ENCODE results near the gene PHTF1. TPM values are rescaled to one million over a fixed set of nuclear protein-coding genes. Genes with fewer than 3 reads are reported as not detected.
"Not testable (repeated sequence)": the region's sequence is repeated elsewhere in the genome, so short reads cannot be mapped to it uniquely, and the experiment has no call there.

The PHTF1 gene
- total RNA-seq, 1 donor from 2014 or later, result 29.4 TPM

GRCh38 chr1:113779542-113779941 is 20.3 kb upstream of the PHTF1 start:
- no peak for DNase-seq (ENCODE audit: low spot score)

DNA sequence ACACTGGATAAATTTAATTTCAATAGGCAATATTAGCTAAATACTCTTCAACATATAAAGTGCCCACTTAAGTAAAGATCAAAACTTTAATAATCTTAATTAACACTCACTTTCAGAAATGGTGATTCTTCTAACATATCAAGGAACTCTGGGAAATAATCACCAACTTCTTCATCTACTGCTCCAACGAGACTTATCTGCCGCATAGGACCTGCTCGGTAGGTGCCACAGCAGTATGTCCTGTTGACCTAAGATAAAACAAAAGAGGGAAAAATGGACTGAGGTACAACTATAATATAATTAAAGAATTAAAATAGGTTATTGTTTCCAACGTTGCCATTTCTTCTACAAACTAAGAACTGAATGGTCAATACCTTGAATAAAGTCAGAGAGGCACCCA is 18.3 kb upstream of the PHTF1 start:
- no peak for DNase-seq (ENCODE audit: low spot score)

DNA sequence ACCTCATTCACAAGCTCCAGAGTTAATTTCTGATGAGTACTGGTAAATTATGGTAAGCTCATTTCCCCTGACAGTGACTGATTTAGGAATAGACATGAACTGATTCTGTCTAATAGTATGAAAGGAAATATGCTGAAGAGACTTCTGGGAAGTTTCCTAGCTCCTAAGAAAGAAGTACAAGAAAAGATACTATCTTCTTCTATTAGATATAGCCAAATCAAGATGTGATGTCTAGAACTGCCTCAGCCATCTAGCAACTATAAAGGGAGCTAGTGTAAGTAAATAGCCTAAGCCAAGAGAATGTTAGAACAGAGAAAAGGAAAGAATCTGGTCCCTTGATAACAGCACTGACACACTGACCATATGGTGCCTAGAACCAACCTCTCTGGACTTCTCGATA is 10.7 kb upstream of the PHTF1 start:
- no peak for DNase-seq (ENCODE audit: low spot score)

GRCh38 chr1:113769601-113769970 is 10.3 kb upstream of the PHTF1 start:
- DNase-seq (ENCODE audit: low spot score), result no peak

DNA sequence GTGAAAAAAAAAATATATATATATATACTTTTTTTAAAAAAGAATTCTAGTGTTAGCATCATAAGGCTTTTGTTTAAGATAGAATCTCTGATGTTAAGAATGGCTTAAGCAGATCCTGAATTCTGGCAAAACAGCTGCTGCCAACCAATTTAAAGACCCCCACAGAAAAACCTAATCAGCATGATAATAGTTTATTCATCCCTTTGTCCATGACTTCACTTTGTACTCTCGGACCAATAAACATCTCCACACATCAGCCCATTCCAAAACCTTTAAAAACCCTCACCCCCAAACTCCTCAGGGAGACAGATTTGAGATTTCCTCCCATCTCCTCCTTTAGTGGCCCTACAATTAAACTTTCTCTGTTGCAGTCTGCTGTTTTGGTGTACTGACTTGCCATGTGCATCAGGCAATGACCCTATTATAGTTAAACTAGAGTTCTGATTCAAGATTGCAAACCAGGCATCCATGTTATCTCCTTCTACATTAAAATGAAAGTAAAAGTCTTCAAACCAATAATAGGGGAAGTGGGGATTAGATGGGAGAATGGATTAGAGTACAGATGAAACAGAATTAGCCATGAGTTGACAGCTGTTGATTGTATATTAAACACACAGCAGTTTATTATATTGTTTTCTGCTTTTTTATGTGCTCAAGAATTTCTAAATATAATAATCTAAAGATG is 9.8 kb upstream of the PHTF1 start:
- DNase-seq (ENCODE audit: low spot score), result no peak

DNA sequence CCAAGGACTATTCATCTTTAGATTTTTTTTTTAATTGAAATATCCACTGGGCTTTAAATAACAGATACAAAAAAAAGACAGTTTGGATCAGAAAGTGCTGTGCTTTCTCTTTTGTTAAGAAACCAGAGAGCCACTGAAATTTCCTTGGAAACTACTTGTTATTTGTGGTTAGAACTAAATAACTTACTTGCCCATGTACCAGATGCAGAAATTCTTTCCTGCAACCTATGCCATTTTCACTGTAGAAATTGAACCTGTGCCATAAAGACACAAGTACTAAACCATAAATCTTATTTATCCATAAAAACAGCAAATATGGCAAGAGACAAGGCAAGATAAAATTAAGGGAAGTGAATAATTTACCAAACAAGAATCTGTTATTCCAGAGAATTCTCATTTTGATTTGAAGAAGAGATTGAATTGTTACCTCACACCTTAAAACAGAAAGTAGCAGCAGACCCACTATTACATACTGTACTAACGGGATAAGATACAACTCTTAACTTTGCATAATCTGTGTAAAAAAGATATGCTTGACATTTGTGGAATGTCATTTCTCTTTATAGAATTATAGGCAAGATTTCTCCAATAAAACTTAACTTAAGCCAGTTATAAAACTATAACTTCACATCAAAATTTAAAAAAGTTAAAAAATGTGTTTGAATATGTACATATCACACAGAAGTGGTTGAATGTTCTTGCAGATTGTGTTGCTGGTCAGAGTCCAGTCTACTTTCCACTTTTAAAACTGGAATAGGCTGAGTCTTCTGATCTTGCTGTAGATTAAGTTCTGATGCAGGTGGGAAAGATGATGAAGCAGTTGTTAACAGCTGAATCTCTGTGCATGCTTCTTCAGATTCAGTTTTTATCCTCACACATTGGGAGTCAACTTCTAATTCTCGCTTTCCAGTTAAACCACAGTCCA is 6.3 kb upstream of the PHTF1 start:
- DNase-seq (ENCODE audit: low spot score), result no peak

DNA sequence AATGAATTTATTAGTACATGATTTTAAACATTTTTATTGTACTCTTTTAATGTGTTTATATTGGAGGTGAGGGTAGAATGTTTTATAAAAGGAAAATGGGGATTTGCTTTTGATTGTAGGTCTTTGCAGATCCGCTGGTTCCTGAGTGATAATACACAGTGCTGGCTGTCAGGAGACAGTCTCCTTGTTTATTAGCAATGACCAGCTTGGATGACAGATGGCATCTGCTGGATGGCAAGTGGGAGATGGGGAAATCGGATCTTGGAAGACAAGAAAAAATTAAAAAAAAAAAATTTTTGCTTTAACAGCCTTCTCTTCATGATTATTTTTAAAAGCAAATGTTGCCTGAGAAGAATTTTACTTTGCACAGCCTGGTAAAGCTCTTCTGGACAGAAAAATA is 4.4 kb upstream of the PHTF1 start:
- DNase-seq (ENCODE audit: low spot score), result no peak

- no peak for DNase-seq (ENCODE audit: low spot score)
These were observed 2.7 kb upstream of the PHTF1 start for GRCh38 chr1:113761937-113762336.

DNA sequence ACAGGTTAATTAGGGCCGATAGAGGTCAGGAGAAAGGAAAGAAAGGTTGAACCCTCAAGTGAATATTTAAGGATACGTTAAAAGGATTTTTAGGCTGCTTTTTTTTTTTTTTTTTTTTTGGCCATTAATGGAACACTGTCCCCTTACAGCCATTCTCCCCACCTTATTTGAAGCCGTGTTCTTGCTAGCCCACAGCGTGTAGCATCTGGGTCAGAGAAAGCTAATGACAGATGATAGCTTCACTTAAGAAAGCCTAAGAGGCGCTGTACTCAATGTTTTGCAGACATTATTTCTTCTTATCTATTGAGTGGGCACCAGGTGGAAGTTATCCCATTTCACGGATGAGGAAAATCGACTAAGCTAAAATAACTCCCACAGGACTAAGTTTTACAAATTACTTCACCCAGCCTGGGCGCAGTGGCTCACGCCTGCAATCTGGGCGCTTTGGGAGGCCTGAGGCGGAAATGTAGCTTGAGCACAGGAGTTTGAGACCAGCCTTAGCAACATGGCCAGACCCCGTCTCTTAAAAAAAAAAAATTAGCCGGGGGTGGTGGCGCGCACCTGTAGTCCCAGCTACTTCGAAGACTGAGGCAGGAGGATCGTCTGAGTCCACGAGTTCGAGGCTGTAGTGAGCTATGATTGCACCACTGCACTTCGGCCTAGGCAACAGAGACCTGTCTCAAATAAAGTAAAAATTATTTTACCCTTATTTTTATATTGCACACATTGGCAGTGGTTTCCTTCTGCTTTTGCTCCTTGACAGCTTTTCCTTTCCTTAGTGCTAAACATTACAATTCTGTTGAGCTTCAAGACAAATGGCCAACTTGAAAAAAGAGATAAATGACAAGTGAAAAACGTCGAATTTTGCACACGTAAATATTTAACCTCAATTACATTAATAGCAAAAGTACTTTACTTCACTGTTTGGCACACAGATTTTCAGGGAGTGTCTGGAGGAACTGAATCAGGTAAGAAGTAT is 1.1 kb upstream of the PHTF1 start:
- no peak for DNase-seq (ENCODE audit: low spot score)

DNA sequence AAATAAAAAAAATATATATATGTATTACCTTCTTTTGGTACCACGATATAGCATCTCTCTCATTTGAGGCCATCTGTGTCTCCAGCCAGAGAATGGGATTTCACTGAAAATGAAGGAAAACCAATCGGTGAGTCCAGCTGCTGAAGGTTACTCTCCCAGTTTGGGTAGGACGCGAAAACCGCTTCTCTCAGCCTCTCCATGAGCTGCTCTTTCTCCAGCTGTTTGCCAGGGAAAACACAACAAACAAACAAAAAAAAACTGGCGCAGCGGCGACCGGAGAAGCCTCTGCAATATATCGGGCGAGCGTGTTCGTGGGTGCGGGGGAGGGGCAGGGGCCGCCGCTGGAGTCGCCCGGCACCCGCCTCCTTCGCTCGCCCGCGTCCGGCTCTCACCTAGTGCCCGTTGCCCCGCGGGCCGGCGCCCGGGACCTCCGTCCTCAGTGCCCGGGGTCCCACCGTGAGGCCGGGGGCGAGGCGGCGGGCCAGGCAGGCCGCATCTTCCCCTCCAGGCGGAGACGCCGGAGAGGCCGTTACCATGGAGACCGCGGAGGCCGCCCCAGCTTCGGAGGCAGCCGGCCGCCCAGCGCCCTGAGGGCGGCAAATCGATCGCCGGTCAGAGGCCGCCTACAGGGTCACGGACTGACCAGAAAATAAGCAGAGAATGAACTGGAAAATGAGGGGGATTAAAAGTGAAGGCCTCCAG is 504 bp downstream of the PHTF1 start:
- peak; percentile 66 for DNase-seq (ENCODE audit: low spot score)

DNA sequence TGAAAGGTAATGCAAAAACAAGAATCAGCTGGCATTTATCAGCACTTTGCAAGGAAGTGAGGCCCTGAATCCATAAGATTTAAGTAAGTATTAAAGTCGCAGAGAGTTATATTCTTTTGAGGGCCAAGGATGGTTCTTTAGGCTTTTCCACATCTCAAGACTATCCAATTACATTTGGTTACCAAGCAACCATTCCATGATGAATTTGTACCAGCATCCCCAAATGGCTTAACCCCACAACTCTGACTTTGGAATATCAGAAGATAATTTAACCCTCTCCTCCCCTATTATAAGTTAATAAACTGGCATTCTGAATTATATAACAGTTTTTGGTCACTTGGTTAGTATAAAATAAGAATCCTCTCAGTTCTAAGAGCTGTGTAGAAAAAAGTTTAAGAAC is 2.8 kb downstream of the PHTF1 start:
- peak; percentile 6 for DNase-seq (ENCODE audit: low spot score)

DNA sequence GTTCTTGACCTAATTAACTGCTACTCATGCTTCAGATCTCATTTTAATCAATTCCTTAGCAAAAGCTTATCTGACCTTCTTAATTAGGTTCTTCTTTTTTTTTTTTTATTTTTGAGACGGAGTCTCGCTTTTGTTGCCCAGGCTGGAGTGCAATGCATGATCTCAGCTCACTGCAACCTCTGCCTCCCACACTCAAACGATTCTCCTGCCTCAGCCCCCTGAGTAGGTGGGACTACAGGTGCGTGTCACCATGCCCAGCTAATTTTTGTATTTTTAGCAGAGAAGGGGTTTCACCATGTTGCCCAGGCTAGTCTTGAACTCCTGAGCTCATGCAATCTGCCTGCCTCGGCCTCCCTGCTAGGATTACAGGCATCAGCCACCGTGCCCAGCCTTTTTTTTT is 6.0 kb downstream of the PHTF1 start:
- not testable (repeated sequence) for DNase-seq (ENCODE audit: low spot score)

GRCh38 chr1:113751516-113751915 is 7.8 kb downstream of the PHTF1 start:
- DNase-seq (ENCODE audit: low spot score), result no peak

- no peak for DNase-seq (ENCODE audit: low spot score)
These were observed 8.2 kb downstream of the PHTF1 start for GRCh38 chr1:113751114-113751513.

GRCh38 chr1:113749402-113749801 is 9.9 kb downstream of the PHTF1 start:
- DNase-seq (ENCODE audit: low spot score), result no peak

DNA sequence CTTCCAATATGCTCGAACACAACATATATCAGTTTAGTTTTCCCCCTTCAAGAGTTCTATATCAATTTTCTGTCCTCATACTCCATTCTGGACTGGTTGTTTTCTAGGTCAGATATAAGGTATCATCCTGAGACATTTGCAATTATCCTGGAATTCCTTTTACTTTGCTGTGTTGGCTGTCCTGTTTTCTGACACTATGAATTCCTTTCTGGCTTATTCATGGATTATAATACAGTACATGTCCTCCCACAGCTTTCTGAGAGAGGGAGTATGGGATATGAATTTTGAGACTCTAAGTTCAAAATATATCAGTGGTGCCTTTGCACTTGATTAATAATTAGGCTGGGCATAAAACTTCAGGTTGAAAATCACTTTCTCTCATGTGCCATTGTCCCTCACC is 11.9 kb downstream of the PHTF1 start:
- DNase-seq (ENCODE audit: low spot score), result no peak

DNA sequence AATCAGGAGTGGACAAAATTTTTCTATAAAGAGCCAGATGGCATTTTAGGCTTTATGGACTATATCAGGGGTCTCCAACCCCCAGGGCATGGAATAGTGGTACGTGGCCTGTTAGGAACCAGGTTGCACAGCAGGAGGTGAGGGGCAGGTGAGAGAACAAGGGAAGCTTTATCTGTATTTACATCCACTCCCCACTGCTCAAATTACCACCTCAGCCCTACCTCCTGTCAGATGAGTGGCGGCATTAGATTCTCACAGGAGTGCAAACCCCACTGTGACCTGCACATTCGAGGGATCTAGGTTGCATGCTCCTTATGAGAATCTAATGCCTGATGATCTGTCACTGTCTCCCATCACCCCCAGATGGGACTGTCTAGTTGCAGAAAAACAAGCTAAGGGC is 13.9 kb downstream of the PHTF1 start:
- DNase-seq (ENCODE audit: low spot score), result no peak

DNA sequence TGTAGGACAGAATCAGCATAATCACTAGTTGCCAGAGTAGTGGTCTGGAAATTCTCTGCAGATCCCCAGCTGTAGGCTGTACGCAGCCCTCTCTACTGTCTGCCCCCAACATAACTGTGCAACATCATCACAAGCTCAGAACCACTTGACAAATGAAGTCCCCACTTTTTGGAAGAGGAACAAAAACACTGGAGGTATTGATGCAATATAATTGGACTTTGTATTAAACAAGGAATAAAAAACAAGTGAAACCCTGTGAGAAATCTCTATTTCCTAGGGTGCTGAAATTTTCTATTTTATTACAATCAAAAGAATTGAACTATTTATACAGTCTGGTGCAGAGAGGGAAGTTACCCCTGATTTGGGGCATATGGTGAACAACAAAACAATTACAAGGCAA is 15.2 kb downstream of the PHTF1 start:
- DNase-seq (ENCODE audit: low spot score), result no peak

DNA sequence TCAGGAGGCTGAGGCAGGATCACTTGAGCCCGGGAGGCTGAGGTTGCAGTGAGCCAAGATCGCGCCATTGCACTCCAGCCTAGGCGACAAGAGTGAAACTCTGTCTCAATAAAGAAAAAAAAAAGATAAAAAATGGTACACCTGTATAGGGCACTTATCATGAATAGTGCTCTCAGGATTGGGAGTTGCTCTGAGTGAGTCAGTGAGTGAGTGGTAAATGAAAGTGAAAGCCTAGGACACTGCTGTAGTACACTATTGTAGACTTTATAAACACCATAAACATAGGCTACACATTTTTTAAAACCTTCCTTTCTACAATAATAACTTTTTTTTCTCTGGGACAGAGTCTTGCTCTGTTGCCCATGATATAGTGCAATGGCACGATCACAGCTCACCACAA is 16.8 kb downstream of the PHTF1 start:
- no peak for DNase-seq (ENCODE audit: low spot score)

DNA sequence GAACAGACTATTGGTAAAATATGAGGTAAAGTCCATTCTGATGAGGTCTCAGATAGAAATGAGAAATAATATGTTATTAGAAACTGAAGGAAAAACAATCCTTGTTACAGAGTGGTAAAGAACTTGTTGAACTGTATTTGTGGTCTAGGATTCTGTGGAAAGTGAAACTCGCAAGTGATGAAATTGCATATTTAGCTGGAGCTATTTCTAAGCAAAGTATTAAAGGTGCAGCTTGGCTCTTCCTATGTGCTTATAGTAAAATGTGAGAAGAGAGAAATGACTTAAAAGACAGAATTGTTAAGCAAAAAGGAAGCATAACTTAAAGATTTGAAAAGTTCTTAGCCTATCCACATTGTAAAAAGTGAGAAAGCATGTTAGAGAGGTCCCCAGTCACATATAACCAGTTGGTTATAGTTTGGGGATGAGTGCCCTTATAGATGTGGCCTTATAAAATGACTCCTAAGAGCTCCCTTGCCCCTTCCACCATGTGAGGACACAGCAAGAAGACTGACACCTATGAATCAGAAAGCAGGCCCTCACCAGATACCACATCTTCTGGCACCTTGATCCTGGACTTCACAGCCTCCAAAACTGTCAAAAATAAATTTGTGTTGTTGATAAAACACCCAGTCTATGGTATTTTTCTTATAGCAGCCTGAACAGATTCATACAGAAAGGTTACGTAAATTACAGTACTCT is 24.8 kb downstream of the PHTF1 start:
- DNase-seq (ENCODE audit: low spot score), result no peak

DNA sequence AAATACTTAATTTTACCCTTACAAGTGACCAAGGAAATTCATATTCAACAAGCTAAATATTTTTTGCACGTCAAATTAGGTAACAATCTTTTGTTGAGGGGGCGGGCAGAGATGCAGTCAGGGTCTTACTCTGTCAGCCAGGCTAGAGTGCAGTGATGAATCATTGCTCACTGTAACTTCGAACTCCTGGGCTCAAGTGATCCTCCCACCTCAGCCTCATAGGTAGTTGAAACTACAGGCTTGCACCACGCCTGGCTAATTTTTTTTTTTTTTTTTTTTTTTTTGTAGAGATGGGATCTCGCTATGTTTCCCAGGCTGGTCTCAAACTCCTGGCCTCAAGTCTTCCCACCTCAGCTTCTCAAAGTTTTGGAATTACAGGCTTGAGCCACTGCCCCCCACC is 26.5 kb downstream of the PHTF1 start:
- no peak for DNase-seq (ENCODE audit: low spot score)
